WI38 (cell line): ENCODE results near the gene MITF.

Source experiments
- H3K4me3 ChIP-seq: 2 replicates; pipeline ENCODE4 v1.5.1; 2011; ENCODE audit warnings: low read depth, mild to moderate bottlenecking, control low read depth, low read length
- CTCF ChIP-seq: IDR thresholded peaks from 2 replicates; pipeline ENCODE4 v1.5.1; 2012; ENCODE audit warnings: low read depth, mild to moderate bottlenecking, control low read depth, low read length

Gene MITF

GRCh38 chr3:69865925-69866679 is 126.8 kb downstream of the MITF start:
- TF ChIP-seq CTCF, result no peak
- peak overlapping the region; percentile 54 for H3K4me3 ChIP-seq

- TF ChIP-seq CTCF, result no peak
- H3K4me3 ChIP-seq, result peak overlapping the region; percentile 54
These were observed 127.9 kb downstream of the MITF start for GRCh38 chr3:69866988-69867720.

- TF ChIP-seq CTCF, result no peak
- peak overlapping the region; percentile 12; the same call in 1 of the 2 replicates for H3K4me3 ChIP-seq
These were observed 128.8 kb downstream of the MITF start for GRCh38 chr3:69867941-69868505.

GRCh38 chr3:69868841-69869420 is 129.7 kb downstream of the MITF start:
- TF ChIP-seq CTCF, result no peak
- H3K4me3 ChIP-seq, result no peak overlapping the region

GRCh38 chr3:69869643-69870042 is 130.4 kb downstream of the MITF start:
- no peak for TF ChIP-seq CTCF
- H3K4me3 ChIP-seq, result peak overlapping the region; percentile 41

- no peak overlapping the region for H3K4me3 ChIP-seq
- TF ChIP-seq CTCF, result no peak
These were observed 132.0 kb downstream of the MITF start for GRCh38 chr3:69871251-69871650.
